ENCODE data around the gene TSPAN18. TPM values are rescaled to one million over a fixed set of nuclear protein-coding genes. Genes with fewer than 3 reads are reported as not detected.

TSPAN18 gene
- total RNA-seq, 1 experiment from 2014 or later, result 0.77 TPM

DNA sequence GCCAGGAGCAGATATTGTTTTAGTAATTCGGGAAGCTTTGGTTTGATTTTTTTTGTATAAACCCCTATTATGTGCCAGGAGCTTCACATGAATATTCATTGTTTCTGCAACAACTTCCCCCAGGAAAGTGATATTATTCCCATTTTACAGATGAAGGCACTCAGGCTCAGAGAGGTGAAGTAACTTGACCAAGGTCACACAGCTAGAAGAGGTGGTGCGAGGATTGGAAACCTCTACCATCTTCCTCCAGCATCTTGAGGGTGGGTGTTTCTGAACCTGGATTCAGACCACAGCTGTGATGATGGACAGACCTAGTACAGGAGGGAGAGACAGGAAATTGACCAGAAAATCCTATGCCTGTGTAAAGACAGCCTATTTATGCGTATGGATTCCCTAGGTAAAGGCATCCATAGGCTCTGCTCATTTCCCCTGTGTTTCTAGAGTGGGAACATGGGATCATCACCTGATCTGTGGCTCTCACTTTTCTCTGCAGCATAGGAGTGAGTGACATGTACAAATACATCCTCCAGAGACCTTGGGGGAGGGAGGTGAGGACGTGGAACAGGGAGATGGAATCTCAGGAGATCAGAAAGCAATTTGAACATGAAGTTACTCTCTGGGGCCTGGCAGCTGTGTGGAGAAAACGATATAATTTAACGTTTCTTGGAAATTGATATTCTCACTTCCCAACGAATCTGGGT, 81.4 kb downstream of the TSPAN18 start:
- intact Hi-C loops (cut with micrococcal nuclease), result no loop called here
- no TSS peak for BruUV-seq (replicated peaks)
- Mint-ChIP-seq H3K27me3 (ENCODE audit: insufficient read depth, unreplicated experiment) (peaks cover 50% of the 10 kb centered on the region), H3K4me1 (ENCODE audit: insufficient read depth, unreplicated experiment) (no peaks in the 10 kb centered on the region), H3K27ac (ENCODE audit: low read depth, unreplicated experiment) (no peak overlapping the region), H3K9me3 (ENCODE audit: unreplicated experiment) (no peaks in the 10 kb centered on the region), H3K4me3 (ENCODE audit: unreplicated experiment) (no peak overlapping the region), H3K36me3 (ENCODE audit: insufficient read depth, unreplicated experiment) (no peaks in the 10 kb centered on the region)
- no peak for DNase-seq (ENCODE audit: unreplicated experiment)
- CTCF ChIA-PET, result interaction anchor here (1.2 kb wide), 1 partner anchor 284 kb away, joined by 3 read pairs; no protein-coding TSS in a partner anchor
- POLR2A ChIA-PET, result no interaction called here
- TF ChIP-seq, protein P1, sequence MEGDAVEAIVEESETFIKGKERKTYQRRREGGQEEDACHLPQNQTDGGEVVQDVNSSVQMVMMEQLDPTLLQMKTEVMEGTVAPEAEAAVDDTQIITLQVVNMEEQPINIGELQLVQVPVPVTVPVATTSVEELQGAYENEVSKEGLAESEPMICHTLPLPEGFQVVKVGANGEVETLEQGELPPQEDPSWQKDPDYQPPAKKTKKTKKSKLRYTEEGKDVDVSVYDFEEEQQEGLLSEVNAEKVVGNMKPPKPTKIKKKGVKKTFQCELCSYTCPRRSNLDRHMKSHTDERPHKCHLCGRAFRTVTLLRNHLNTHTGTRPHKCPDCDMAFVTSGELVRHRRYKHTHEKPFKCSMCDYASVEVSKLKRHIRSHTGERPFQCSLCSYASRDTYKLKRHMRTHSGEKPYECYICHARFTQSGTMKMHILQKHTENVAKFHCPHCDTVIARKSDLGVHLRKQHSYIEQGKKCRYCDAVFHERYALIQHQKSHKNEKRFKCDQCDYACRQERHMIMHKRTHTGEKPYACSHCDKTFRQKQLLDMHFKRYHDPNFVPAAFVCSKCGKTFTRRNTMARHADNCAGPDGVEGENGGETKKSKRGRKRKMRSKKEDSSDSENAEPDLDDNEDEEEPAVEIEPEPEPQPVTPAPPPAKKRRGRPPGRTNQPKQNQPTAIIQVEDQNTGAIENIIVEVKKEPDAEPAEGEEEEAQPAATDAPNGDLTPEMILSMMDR (IDR thresholded peaks at IDR 0.05; ENCODE audit: unreplicated experiment), result no peak

DNA sequence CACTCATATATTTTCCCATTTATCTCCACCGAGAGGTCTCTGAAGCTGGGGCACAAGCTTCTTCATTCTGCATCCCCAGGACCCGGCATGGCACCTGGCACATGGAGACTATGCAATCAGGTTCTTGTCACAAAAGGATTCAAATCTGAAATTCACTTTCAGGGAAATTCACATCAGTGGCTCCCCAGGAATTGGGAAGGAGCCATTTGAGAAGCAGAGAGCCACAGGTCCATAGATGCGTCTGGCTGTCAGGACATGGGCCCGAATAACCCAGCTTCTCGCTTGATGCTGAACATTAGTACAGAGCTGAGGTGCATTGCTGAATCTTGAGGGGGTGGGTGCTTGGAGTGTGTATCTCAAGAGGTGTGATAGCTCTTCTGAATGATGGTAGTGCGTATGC, 82.5 kb downstream of the TSPAN18 start:
- Mint-ChIP-seq H3K27me3 (ENCODE audit: insufficient read depth, unreplicated experiment) (peaks cover 39% of the 10 kb centered on the region), H3K9me3 (ENCODE audit: unreplicated experiment) (no peaks in the 10 kb centered on the region), H3K4me1 (ENCODE audit: insufficient read depth, unreplicated experiment) (no peaks in the 10 kb centered on the region), H3K27ac (ENCODE audit: low read depth, unreplicated experiment) (no peak overlapping the region), H3K4me3 (ENCODE audit: unreplicated experiment) (no peak overlapping the region), H3K36me3 (ENCODE audit: insufficient read depth, unreplicated experiment) (no peaks in the 10 kb centered on the region)
- ChIA-PET CTCF (interaction anchor here (0.6 kb wide), 2 partner anchors 35 to 253 kb away, joined by 3 to 4 read pairs; no protein-coding TSS in a partner anchor), POLR2A (interaction anchor here (0.7 kb wide), 1 partner anchor 860 kb away, joined by 3 read pairs; no protein-coding TSS in a partner anchor)
- intact Hi-C loops (cut with micrococcal nuclease), result no loop called here
- DNase-seq (ENCODE audit: unreplicated experiment), result no peak
- TF ChIP-seq, protein P1 (IDR thresholded peaks at IDR 0.05; ENCODE audit: unreplicated experiment), result no peak
- BruUV-seq (replicated peaks), result no TSS peak

DNA sequence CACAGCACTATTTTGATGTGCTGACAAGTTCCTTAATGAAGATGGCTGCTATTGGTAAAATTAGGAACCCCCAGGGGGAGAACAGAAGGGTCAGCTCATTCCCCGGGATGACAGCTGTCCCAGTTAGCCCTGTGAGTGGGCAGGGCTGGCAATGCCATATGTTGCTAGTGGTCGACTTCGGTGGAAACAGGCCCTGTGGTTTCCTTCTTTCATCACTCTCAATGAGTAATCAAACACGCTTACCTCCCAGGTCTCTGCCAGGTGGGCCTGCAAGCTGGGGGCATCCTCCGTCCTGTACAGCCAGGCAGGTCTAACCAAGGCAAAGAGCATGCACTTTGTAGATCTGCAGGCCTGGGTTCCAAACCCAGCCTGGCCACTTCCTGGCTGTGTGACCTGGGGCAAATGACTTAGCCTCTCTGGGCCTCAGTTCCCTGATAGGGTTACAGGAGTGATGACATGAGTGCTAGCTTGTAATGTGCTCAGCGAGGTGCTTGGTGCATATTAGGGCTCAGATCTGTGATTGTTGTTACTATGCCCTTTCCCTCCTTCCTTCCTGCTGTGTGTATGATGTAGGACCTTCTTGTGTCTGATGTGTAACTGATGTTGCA, 85.2 kb downstream of the TSPAN18 start:
- Mint-ChIP-seq H3K4me3 (ENCODE audit: unreplicated experiment) (no peak overlapping the region), H3K27ac (ENCODE audit: low read depth, unreplicated experiment) (no peak overlapping the region), H3K4me1 (ENCODE audit: insufficient read depth, unreplicated experiment) (peaks cover 13% of the 10 kb centered on the region), H3K36me3 (ENCODE audit: insufficient read depth, unreplicated experiment) (no peaks in the 10 kb centered on the region), H3K27me3 (ENCODE audit: insufficient read depth, unreplicated experiment) (peaks cover 19% of the 10 kb centered on the region), H3K9me3 (ENCODE audit: unreplicated experiment) (no peaks in the 10 kb centered on the region)
- ChIA-PET POLR2A (no interaction called here), CTCF (no interaction called here)
- DNase-seq (ENCODE audit: unreplicated experiment), result peak; percentile 13
- no TSS peak for BruUV-seq (replicated peaks)
- intact Hi-C loops (cut with micrococcal nuclease), result no loop called here
- TF ChIP-seq, protein P1 (IDR thresholded peaks at IDR 0.05; ENCODE audit: unreplicated experiment), result no peak

DNA sequence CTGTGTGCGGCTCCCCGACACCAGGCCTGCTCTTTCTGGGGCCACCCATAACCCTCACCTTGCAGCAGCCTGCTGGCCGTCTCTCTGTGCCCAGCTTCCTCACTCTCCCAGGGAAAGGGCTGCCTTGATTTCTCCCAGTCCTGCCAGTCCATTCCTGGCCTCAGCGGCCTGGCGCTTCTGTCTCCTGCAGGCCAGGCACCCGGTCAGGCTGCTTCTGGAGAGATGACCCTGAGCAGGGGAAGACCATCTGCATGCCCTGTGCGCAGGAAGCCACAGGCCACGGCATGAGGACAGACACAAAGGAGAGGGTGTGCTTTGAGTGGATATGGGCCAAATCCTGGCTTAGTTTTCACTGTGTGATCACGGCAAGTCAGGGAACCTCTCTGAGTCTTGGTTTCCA, 86.2 kb downstream of the TSPAN18 start:
- no TSS peak for BruUV-seq (replicated peaks)
- intact Hi-C loops (cut with micrococcal nuclease), result no loop called here
- POLR2A ChIA-PET, result interaction anchor here (0.6 kb wide), 1 partner anchor 18 kb away, joined by 3 read pairs; no protein-coding TSS in a partner anchor

More for the DNA sequence above, 86.2 kb downstream of the TSPAN18 start:
- H3K4me3 Mint-ChIP-seq (ENCODE audit: unreplicated experiment), result no peak overlapping the region
- H3K9me3 Mint-ChIP-seq (ENCODE audit: unreplicated experiment), result no peaks in the 10 kb centered on the region
- no peaks in the 10 kb centered on the region for H3K36me3 Mint-ChIP-seq (ENCODE audit: insufficient read depth, unreplicated experiment)
- CTCF ChIA-PET, result interaction anchor here (0.6 kb wide), 1 partner anchor 57 kb away, joined by 3 read pairs; no protein-coding TSS in a partner anchor
- H3K27ac Mint-ChIP-seq (ENCODE audit: low read depth, unreplicated experiment), result no peak overlapping the region
- TF ChIP-seq, protein P1 (IDR thresholded peaks at IDR 0.05; ENCODE audit: unreplicated experiment), result no peak
- peaks cover 19% of the 10 kb centered on the region for H3K27me3 Mint-ChIP-seq (ENCODE audit: insufficient read depth, unreplicated experiment)
- DNase-seq (ENCODE audit: unreplicated experiment), result no peak
- H3K4me1 Mint-ChIP-seq (ENCODE audit: insufficient read depth, unreplicated experiment), result peaks cover 13% of the 10 kb centered on the region

Data from MCF 10A (cell line).